ENCODE results near the gene MTF2.

The MTF2 gene

DNA sequence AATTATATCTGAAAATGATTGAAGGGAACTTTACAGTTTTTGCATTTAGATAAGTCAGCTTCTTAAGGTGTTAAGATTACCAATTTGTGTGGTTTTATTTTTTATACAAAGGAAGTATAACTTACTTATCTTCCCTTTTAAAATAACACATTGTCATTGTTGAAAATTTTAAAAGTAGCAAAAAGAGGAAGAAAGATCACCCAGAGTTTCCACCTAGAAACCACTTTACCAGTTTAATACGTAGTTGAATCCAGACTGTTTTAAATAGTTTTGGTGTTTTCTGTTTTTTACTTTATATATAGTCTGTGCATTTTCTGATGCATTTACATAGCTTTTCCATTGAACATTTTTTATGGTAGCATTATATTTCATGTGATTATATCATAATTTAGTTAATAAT lies 107.6 kb downstream of the MTF2 start:
- DNase-seq (ENCODE audit: low read depth), result no peak
